ENCODE data around the gene PAX1. TPM values are rescaled to one million over a fixed set of nuclear protein-coding genes. Genes with fewer than 3 reads are reported as not detected.

PAX1 gene
- total RNA-seq, 4 donors from 2014 or later = not detected

DNA sequence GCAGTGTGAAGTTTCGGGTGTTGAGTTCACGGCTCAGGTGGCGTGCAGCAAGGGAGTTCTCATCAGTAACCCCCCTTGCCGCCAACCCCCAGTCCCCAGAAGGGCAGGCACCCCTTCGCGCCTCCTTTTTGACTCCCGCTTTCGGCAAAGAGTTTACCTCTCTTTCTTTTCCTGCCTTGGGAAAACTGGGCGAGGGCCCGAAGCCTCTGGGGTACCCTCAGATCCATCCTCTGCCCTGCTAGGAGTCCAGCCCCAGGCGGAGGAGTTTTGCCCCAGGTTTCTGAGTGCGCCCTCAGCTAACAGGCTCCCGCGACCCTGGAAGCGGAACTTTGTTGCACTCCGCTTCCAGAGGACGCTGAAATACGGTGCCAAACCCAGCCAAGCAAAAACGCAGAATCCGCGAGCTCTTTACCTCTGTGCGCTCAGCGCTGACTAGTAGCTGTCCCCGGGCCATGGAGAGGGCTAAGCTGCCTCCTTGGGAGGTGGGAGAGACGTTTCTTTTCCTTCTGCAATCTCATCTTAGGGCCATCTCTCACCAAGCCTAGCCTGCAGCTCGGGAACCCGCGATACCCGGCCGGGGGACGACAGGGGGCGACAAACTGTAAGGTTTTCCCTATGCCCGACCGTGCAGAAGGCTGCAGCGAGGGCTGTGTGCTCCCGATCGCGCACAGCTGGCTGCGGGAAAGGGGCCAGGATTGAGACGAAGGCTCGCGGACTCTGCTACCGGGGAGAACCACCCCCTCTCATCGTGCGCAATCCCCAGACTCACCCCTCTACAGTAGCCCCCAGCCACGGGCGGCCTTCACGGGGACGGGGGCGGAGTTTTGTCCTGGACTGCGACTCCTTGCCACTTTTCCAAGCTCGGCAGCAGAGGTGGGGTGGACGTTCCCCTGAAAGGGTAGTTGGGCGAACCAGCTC, 2.7 kb upstream of the PAX1 start:
- TF ChIP-seq, protein P1, sequence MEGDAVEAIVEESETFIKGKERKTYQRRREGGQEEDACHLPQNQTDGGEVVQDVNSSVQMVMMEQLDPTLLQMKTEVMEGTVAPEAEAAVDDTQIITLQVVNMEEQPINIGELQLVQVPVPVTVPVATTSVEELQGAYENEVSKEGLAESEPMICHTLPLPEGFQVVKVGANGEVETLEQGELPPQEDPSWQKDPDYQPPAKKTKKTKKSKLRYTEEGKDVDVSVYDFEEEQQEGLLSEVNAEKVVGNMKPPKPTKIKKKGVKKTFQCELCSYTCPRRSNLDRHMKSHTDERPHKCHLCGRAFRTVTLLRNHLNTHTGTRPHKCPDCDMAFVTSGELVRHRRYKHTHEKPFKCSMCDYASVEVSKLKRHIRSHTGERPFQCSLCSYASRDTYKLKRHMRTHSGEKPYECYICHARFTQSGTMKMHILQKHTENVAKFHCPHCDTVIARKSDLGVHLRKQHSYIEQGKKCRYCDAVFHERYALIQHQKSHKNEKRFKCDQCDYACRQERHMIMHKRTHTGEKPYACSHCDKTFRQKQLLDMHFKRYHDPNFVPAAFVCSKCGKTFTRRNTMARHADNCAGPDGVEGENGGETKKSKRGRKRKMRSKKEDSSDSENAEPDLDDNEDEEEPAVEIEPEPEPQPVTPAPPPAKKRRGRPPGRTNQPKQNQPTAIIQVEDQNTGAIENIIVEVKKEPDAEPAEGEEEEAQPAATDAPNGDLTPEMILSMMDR (IDR thresholded peaks at IDR 0.05) = no peak
- DNase-seq (ENCODE audit: low spot score) (no peak), ATAC-seq (ENCODE audit: low FRiP score) (no peak)

GRCh38 chr20:21703717-21704407, 1.6 kb upstream of the PAX1 start:
- TF ChIP-seq, protein P1 (IDR thresholded peaks at IDR 0.05) = no peak
- ATAC-seq (ENCODE audit: low FRiP score) = no peak

GRCh38 chr20:21704408-21705385, 767 bp upstream of the PAX1 start:
- DNase-seq (ENCODE audit: low spot score) (no peak), ATAC-seq (ENCODE audit: low FRiP score) (no peak)
- TF ChIP-seq, protein P1 (IDR thresholded peaks at IDR 0.05) = no peak

More at GRCh38 chr20:21703717-21704407, 1.6 kb upstream of the PAX1 start:
- no peak for DNase-seq (ENCODE audit: low spot score)

DNA sequence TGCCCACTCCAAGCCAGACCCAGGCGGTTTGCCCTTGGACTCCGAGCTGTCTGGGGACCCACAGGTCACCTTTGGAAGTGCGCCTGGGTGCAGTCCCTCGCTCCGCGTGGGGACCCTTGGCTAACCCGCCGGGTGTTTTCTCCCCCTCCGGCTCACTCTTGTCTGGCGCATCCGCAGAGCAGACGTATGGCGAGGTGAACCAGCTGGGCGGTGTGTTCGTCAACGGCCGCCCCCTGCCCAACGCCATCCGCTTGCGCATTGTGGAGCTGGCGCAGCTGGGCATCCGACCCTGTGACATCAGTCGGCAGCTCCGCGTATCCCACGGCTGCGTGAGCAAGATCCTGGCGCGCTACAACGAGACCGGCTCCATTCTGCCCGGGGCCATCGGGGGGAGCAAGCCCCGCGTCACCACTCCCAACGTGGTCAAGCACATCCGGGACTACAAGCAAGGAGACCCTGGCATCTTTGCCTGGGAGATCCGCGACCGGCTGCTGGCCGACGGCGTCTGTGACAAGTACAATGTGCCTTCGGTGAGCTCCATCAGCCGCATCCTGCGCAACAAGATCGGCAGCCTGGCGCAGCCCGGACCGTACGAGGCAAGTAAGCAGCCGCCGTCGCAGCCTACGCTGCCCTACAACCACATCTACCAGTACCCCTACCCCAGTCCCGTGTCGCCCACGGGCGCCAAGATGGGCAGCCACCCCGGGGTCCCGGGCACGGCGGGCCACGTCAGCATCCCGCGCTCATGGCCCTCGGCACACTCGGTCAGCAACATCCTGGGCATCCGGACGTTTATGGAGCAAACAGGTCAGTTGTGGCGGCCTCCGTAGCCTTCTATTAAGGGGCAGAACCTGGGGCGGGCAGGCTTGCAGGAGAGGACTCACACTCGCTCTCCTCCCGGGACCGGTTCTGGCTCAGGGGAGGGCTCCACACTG, 1.1 kb downstream of the PAX1 start:
- TF ChIP-seq, protein P1 (IDR thresholded peaks at IDR 0.05) = no peak
- DNase-seq (ENCODE audit: low spot score) (no peak), ATAC-seq (ENCODE audit: low FRiP score) (no peak)

GRCh38 chr20:21707267-21707666, 1.8 kb downstream of the PAX1 start:
- DNase-seq (ENCODE audit: low spot score) (no peak), ATAC-seq (ENCODE audit: low FRiP score) (no peak)
- TF ChIP-seq, protein P1 (IDR thresholded peaks at IDR 0.05) = no peak
